Astrocyte (in vitro differentiated cells and primary cell): ENCODE data around the gene ABTB2.

Experiments
- CTCF ChIP-seq: IDR thresholded peaks from 2 replicates; pipeline ENCODE4 v1.5.1; 2011; ENCODE audit warnings: low read depth, mild to moderate bottlenecking, inconsistent platforms, low read length, moderate library complexity; ENCODE audit not compliant: insufficient read depth
- EZH2 ChIP-seq: IDR thresholded peaks from 2 replicates; pipeline ENCODE4 v1.6.1; 2012; ENCODE audit warnings: mild to moderate bottlenecking, low read length, inconsistent platforms; ENCODE audit not compliant: insufficient read depth

- no peak for TF ChIP-seq CTCF
- TF ChIP-seq EZH2, result no peak
These were observed 11.3 kb downstream of the ABTB2 start for GRCh38 chr11:34346551-34346950.
